GM04504 (cell line): ENCODE measurements around the gene NTRK1.

Source experiments
- DNase-seq: peaks from one replicate; pipeline ENCODE4 v3.0.0-alpha.2; 2012; ENCODE audit warnings: low read depth

NTRK1 gene

GRCh38 chr1:156857532-156857931 is 3.1 kb upstream of the NTRK1 start:
- DNase-seq: no peak

- no peak for DNase-seq
Measured at GRCh38 chr1:156858555-156858956, 2.1 kb upstream of the NTRK1 start.

GRCh38 chr1:156858959-156859522 is 1.6 kb upstream of the NTRK1 start, which contains the start of gene INSRR:
Gene INSRR (minus strand): TSS chr1:156859117. CDS start chr1:156858621, 496 bp downstream.
- no peak for DNase-seq

- no peak for DNase-seq
Measured at GRCh38 chr1:156859523-156860112, 1.0 kb upstream of the NTRK1 start.

- no peak for DNase-seq
Measured at GRCh38 chr1:156860113-156860627, 495 bp upstream of the NTRK1 start.

- DNase-seq: no peak
Measured at GRCh38 chr1:156862584-156862983, 1.9 kb downstream of the NTRK1 start.

GRCh38 chr1:156862997-156863599 is 2.4 kb downstream of the NTRK1 start:
- DNase-seq: no peak

- DNase-seq: no peak
Measured at GRCh38 chr1:156863631-156864030, 3.0 kb downstream of the NTRK1 start.

GRCh38 chr1:156864796-156865195 is 4.1 kb downstream of the NTRK1 start:
- no peak for DNase-seq

GRCh38 chr1:156865258-156865657 is 4.6 kb downstream of the NTRK1 start:
- DNase-seq: no peak

- no peak for DNase-seq
Measured at GRCh38 chr1:156865865-156866248, 5.2 kb downstream of the NTRK1 start.

- DNase-seq: no peak
Measured at GRCh38 chr1:156866249-156866909, 5.7 kb downstream of the NTRK1 start.

GRCh38 chr1:156868341-156868740 is 7.7 kb downstream of the NTRK1 start:
- DNase-seq: no peak

- DNase-seq: no peak
Measured at GRCh38 chr1:156869455-156869854, 8.8 kb downstream of the NTRK1 start.

GRCh38 chr1:156873659-156874058 is 13.0 kb downstream of the NTRK1 start:
- no peak for DNase-seq

- no peak for DNase-seq
Measured at GRCh38 chr1:156874142-156874541, 13.5 kb downstream of the NTRK1 start.

GRCh38 chr1:156874572-156875340 is 14.1 kb downstream of the NTRK1 start:
- no peak for DNase-seq

- DNase-seq: no peak
Measured at GRCh38 chr1:156875341-156875615, 14.6 kb downstream of the NTRK1 start.

- no peak for DNase-seq
Measured at GRCh38 chr1:156876281-156876680, 15.6 kb downstream of the NTRK1 start.

GRCh38 chr1:156877433-156878170 is 16.9 kb downstream of the NTRK1 start:
- DNase-seq: no peak

GRCh38 chr1:156879876-156880275 is 19.2 kb downstream of the NTRK1 start:
- DNase-seq: no peak

- DNase-seq: no peak
Measured at GRCh38 chr1:156880473-156880872, 19.8 kb downstream of the NTRK1 start.
